GM12873 (cell line): ENCODE measurements around the gene A1BG.

ENCODE experiments used
- TF ChIP-seq, protein P1 (sequence below): IDR thresholded peaks from 2 replicates; pipeline ENCODE4 v1.5.1; 2012; ENCODE audit warnings: low read depth, mild to moderate bottlenecking, moderate library complexity, low read length, control low read depth; ENCODE audit not compliant: insufficient read depth; ENCODE audit errors: missing control alignments

A1BG gene

DNA sequence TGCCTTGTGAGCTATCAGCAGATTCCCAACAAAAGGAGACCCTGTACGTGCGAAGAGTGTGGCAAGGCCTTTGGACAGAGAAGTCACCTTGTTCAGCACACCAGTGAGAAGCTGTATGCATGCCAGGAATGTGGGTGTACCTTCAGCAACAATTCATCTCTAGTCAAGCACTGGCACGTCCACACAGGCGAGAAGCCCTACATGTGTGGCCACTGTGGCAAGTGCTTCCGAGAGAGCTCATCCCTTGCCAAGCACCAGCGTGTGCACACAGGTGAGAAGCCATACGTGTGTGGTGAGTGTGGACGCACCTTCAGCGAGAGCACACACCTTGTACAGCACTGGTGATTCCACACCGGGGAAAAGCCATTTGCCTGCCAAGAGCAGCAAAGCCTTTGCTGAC is 34.1 kb downstream of the A1BG start:
- TF ChIP-seq, protein P1, sequence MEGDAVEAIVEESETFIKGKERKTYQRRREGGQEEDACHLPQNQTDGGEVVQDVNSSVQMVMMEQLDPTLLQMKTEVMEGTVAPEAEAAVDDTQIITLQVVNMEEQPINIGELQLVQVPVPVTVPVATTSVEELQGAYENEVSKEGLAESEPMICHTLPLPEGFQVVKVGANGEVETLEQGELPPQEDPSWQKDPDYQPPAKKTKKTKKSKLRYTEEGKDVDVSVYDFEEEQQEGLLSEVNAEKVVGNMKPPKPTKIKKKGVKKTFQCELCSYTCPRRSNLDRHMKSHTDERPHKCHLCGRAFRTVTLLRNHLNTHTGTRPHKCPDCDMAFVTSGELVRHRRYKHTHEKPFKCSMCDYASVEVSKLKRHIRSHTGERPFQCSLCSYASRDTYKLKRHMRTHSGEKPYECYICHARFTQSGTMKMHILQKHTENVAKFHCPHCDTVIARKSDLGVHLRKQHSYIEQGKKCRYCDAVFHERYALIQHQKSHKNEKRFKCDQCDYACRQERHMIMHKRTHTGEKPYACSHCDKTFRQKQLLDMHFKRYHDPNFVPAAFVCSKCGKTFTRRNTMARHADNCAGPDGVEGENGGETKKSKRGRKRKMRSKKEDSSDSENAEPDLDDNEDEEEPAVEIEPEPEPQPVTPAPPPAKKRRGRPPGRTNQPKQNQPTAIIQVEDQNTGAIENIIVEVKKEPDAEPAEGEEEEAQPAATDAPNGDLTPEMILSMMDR: no peak

DNA sequence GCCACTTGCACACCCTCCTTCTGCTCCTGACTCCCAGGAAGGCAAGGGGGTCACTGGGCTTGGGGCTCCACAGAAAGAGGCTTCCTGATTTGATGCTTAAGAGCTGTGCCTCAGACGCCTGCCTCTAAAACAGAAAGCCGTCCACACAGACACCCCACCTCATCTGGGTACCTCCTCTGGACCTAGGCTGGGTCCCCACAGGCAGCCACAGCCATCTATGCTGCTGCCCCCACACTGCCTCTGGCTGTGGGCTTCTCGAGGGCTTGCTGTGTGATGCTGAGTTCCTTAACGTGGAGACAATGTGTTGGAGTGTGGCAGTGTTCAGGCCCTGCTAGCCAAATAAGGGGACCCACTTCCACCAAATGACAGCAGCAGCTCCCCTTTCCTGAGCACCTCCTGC is 35.0 kb downstream of the A1BG start:
- TF ChIP-seq, protein P1: no peak

DNA sequence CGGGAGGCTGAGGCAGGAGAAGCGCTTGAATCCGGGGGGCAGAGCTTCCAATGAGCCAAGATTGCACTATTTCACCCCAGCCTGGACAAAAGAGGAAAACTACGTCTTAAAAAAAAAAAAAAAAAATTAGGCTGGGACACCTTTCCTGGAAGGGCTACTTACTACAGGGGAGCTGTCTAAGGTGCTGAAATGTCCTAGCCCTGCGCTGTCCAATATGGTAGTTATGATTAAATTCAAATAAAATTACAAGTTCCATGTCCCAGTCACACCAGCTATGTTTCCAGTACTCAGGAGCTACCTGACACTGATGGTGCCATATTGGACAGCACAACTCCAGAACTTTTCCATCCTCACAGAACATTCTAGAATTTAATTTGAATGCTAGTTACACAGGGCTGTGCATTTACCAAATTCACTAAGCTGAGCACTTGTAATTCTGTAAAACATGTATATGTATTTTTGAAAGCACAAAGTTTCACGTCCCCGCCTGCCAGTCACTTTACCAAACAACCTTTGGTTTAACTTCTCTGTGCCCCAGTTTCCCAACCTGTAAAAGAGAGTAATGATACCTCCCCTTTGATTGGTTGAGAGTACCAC is 35.7 kb downstream of the A1BG start:
- TF ChIP-seq, protein P1: no peak

DNA sequence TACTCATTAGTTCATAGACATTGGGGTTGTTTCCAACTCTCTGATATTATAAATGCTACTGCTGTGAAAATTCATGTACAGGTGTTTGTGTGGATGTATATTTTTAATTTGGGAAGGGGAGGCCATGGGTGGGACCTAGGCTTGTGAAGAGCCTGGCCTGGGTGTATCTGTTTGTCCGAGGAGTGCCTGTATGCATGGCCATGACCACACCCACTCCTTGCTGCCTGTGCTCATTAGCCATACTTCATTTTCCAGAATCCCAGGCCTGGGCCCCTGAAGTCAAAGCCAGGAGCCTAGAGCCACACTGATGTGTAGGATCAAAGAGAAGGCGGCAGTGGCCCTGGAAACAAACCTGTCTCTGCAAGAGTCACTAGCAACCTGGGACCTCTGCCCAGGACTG is 37.7 kb downstream of the A1BG start:
- TF ChIP-seq, protein P1: no peak

DNA sequence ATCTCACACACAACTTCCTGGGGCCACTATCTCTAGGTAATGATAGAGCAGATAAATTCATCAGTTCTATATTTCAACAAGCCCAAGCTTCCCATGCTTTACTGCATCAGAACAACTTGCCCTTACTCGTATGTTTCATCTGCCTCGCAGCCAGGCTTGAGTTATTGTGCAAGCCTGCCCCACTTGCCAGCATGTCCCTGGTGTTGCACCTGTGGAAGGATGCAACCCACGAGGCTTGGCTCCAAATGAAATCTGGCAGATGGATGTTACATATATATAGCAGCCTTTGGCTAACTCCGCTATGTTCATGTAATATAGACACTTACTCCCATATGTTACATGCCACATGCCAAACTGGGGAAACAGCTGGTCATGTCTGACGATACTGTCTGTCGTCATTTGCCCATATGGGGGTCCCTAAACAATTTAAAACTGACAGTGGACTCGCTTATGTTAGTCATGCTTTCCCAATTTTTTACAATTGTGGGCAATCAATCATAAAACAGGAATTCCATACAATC is 41.9 kb downstream of the A1BG start:
- TF ChIP-seq, protein P1: no peak

DNA sequence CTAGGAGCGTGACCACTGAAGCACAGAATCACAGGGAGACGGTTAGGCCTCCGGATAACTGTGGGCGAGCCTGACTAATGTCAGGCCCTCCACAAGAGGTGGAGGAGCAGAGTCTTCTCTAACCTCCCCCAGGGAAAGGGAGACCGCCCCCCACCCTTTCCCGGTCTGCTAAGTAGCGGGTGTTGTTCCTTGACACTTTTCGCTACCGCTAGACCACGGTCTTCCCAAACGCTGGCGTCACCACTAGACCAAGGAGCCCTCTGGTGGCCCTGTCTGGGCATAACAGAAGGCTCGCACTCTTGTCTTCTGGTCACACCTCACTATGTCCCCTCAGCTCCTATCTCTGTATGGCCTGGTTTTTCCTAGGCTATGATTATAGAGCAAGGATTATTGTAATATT is 42.6 kb downstream of the A1BG start:
- TF ChIP-seq, protein P1: peak; percentile 21

DNA sequence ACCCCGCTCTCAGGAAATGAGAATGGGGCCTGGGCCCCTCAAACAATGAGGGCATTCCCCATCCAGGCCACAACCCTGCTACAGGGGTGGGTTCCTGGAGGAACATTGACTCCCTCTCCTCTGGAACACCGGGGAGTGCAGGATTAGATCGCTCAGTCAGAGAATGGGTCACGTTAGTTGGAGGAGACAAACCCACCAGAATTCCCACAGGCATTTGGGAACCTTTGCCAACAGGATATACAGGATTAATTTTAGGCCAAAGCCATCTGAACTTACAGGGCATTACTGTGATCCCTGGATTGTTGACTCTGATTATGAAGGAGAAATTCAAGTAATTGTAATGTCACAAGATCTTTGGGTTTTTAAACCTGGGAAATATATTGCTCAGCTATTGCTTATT is 45.6 kb downstream of the A1BG start:
- TF ChIP-seq, protein P1: no peak
